Upper lobe of left lung (tissue), 6 donors: Measurements from ENCODE around the gene ZDHHC14. TPM values are rescaled to one million over a fixed set of nuclear protein-coding genes. Genes with fewer than 3 reads are reported as not detected.

ENCODE experiments used
- ATAC-seq, 2 donors: fragments of 200-7000 bp; cut with Tn5 transposase; one replicate each; pipeline ENCODE4 v1.9.1; 2022; ENCODE audit warnings: mild to moderate bottlenecking in 2 of 2, moderate library complexity in 2 of 2; ENCODE audit not compliant: low FRiP score in 2 of 2
- DNase-seq, 2 donors: peaks; one replicate each; pipeline ENCODE4 v3.0.0-alpha.2; 2019 to 2020
- H3K27ac ChIP-seq, 4 donors: fragments of 200-600 bp; sonication (generic); one replicate each; pipeline ENCODE4 v1.5.1; 2016 to 2019
- H3K27me3 ChIP-seq, 4 donors: fragments of 200-600 bp; sonication (generic); one replicate each; pipeline ENCODE4 v1.5.1; 2017 to 2019
- H3K36me3 ChIP-seq, 4 donors: fragments of 200-600 bp; sonication (generic); one replicate each; pipeline ENCODE4 v1.5.1; 2016 to 2019
- H3K4me1 ChIP-seq, 4 donors: fragments of 200-600 bp; sonication (generic); one replicate each; pipeline ENCODE4 v1.5.1; 2018 to 2019
- H3K4me3 ChIP-seq, 4 donors: fragments of 200-600 bp; sonication (generic); one replicate each; pipeline ENCODE4 v1.5.1; 2017 to 2019; ENCODE audit warnings: mild to moderate bottlenecking in 2 of 4, moderate library complexity in 1 of 4
- H3K9me3 ChIP-seq, 4 donors: fragments of 200-600 bp; sonication (generic); one replicate each; pipeline ENCODE4 v1.5.1; 2018 to 2019
- EP300 ChIP-seq, 4 donors: sonication (generic); formaldehyde crosslinking; IDR thresholded peaks; one replicate each; pipeline ENCODE4 v1.5.1; 2017; ENCODE audit warnings: antibody characterized with exemption in 4 of 4, control low read depth in 2 of 4
- POLR2A ChIP-seq, 4 donors: fragments of 450-650 bp; IDR thresholded peaks; one replicate each; pipeline ENCODE4 v1.5.1; 2016 to 2017; ENCODE audit warnings: antibody characterized with exemption in 4 of 4, mild to moderate bottlenecking in 2 of 4
- POLR2AphosphoS5 ChIP-seq, 2 donors: sonication (generic); formaldehyde crosslinking; IDR thresholded peaks; one replicate each; pipeline ENCODE4 v1.5.1; 2017; ENCODE audit warnings: antibody characterized with exemption in 2 of 2
- WGBS, 2 donors: methylation state at CpG; one replicate each; pipeline ENCODE4 v1.1.5; 2017 to 2018; 5-methylcytosine and 5-hydroxymethylcytosine counted together
- total RNA-seq, 6 donors: library from RNA; depleted of rRNA in 4 of 6; stranded (reverse); fragments of >200 nt in 4 of 6; gene quantifications; one replicate each; pipeline versions ENCODE4 v1.1.0 to v1.2.1, GENCODE V29; 2016 to 2021
- TF ChIP-seq, protein P1 (sequence below), 6 experiments: fragments of 450-650 bp in 4 of 6; fragments of 200-600 bp in 2 of 6; sonication (generic) in 2 of 6; IDR thresholded peaks; one replicate each; pipeline ENCODE4 v1.5.1; 2016 to 2019; ENCODE audit warnings: antibody characterized with exemption in 6 of 6
- donor health status: DM: no; HTN: no; CAD: no; lungs with moderate emphysema.
- donor health status: DM: no; HTN: yes; CAD: no; lungs with severe emphysema.

The ZDHHC14 gene
- total RNA-seq, 6 donors from 2014 or later: 5.3 to 16.5 (median 9.4) TPM

DNA sequence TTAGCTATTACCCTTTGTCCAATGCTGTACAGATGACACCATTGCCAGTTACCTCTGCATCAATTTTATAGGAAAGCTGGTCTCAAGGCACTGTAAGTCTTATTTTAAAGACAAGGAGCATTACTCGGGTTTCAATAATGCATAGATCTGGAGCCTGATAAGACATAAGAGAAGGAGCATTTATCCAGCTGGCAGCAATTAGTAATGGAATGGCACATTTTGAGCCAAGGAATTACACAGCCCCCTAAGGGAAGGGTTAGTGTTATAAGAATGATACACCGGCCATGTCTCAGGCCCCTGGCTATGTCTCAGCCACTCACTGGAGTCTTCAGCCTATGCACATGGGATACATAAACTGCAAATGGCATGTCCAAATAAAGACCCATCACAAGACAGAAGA, 34.6 kb upstream of the ZDHHC14 start:
- Histone ChIP-seq H3K27ac (no peak overlapping the region), H3K27me3 (no peaks in the 10 kb centered on the region), H3K4me3 (no peak overlapping the region), H3K4me1 (no peaks in the 10 kb centered on the region), H3K9me3 (peaks cover 0 to 5% (median 2%) of the 10 kb centered on the region in 4 donors), H3K36me3 (no peaks in the 10 kb centered on the region)
- TF ChIP-seq POLR2A (IDR thresholded peaks at IDR 0.05) (no peak), POLR2AphosphoS5 (IDR thresholded peaks at IDR 0.05) (no peak), EP300 (IDR thresholded peaks at IDR 0.05) (no peak)
- TF ChIP-seq, protein P1, sequence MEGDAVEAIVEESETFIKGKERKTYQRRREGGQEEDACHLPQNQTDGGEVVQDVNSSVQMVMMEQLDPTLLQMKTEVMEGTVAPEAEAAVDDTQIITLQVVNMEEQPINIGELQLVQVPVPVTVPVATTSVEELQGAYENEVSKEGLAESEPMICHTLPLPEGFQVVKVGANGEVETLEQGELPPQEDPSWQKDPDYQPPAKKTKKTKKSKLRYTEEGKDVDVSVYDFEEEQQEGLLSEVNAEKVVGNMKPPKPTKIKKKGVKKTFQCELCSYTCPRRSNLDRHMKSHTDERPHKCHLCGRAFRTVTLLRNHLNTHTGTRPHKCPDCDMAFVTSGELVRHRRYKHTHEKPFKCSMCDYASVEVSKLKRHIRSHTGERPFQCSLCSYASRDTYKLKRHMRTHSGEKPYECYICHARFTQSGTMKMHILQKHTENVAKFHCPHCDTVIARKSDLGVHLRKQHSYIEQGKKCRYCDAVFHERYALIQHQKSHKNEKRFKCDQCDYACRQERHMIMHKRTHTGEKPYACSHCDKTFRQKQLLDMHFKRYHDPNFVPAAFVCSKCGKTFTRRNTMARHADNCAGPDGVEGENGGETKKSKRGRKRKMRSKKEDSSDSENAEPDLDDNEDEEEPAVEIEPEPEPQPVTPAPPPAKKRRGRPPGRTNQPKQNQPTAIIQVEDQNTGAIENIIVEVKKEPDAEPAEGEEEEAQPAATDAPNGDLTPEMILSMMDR (IDR thresholded peaks at IDR 0.05): no peak
- DNase-seq (no peak), ATAC-seq (no peak)
- WGBS, 2 donors: 73 to 89% methylated on average over 2 of the region's 2 CpGs

DNA sequence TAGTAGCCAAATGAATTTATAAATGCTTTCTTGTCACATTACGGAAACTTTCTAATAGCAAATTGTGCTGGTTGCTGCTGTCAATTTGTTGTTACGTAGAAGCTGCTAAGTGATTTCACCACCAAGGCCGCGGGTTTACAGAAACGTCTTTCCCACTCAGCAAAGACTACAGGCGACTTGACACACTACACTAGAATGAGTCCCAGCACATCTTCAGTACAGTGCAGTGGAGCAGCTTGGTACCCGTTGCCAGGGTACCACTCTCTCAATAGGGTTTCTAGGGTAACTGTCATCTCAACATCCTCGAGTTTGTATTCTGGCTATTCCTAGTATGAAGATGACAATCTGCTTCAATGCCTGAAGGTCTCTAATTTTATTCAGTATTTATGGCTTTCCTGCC, 22.7 kb upstream of the ZDHHC14 start:
- 85 to 88% methylated on average over 8 of the region's 8 CpGs for WGBS, 2 donors
- DNase-seq (no peak), ATAC-seq (no peak)
- no peak overlapping the region for H3K27ac ChIP-seq
- no peaks in the 10 kb centered on the region for H3K4me1 ChIP-seq
- TF ChIP-seq, protein P1 (IDR thresholded peaks at IDR 0.05): no peak
- TF ChIP-seq POLR2A (IDR thresholded peaks at IDR 0.05): no peak
- TF ChIP-seq EP300 (IDR thresholded peaks at IDR 0.05): no peak
- TF ChIP-seq POLR2AphosphoS5 (IDR thresholded peaks at IDR 0.05): no peak
- no peaks in the 10 kb centered on the region for H3K36me3 ChIP-seq
- no peaks in the 10 kb centered on the region for H3K9me3 ChIP-seq
- no peak overlapping the region for H3K4me3 ChIP-seq
- no peaks in the 10 kb centered on the region for H3K27me3 ChIP-seq

DNA sequence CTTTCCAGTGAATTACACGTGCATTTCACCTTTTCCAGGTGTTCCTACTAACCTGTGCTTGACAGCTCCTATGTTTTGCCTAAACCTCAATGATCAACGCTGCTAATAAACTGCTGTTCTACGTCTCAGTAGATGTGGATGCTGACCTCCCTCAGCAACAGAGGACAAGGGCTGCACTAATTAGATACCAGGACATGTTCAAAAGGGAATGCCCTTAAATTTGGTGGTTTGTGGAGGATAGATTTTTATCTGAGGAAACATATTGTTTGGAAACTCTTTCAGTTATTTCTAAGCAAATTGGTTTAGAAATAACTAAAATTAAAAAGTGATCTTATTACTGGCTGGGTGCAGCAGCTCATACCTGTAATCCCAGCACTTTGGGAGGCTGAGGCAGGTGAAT, 19.1 kb upstream of the ZDHHC14 start:
- H3K36me3 ChIP-seq: no peaks in the 10 kb centered on the region
- no peak overlapping the region for H3K27ac ChIP-seq
- DNase-seq: no peak
- no peak for ATAC-seq
- 57 to 77% methylated on average over 3 of the region's 3 CpGs for WGBS, 2 donors
- H3K4me1 ChIP-seq: no peaks in the 10 kb centered on the region
- no peaks in the 10 kb centered on the region for H3K9me3 ChIP-seq
- TF ChIP-seq EP300 (IDR thresholded peaks at IDR 0.05): no peak
- no peak for TF ChIP-seq POLR2A (IDR thresholded peaks at IDR 0.05)
- TF ChIP-seq, protein P1 (IDR thresholded peaks at IDR 0.05): no peak
- no peak for TF ChIP-seq POLR2AphosphoS5 (IDR thresholded peaks at IDR 0.05)
- no peak overlapping the region for H3K4me3 ChIP-seq
- H3K27me3 ChIP-seq: no peaks in the 10 kb centered on the region

DNA sequence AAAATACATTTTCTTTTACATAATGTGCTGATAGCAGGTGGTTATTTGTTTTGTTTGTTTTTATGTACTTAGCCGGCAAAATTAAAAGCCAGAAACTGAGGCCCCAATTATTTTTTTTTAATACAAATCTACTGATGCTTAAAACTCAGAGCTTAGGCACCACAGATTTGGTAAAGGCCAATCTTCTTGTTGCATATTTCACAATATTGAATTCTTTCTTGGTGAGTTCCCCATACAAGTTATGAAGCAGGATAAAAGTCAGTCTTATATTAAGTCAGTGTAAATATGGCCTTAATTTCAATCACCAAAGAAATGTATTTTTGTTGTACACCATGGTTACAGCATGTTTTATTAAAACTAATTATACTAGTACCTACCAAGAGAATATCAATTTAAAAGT, 16.3 kb upstream of the ZDHHC14 start:
- Histone ChIP-seq H3K36me3 (no peaks in the 10 kb centered on the region), H3K9me3 (no peaks in the 10 kb centered on the region), H3K4me1 (no peaks in the 10 kb centered on the region), H3K4me3 (no peak overlapping the region), H3K27ac (no peak overlapping the region), H3K27me3 (no peaks in the 10 kb centered on the region)
- no peak for TF ChIP-seq POLR2AphosphoS5 (IDR thresholded peaks at IDR 0.05)
- TF ChIP-seq EP300 (IDR thresholded peaks at IDR 0.05): no peak
- 100% methylated on average over 1 of the region's 1 CpG for WGBS, 2 donors
- DNase-seq (no peak), ATAC-seq (no peak)

DNA sequence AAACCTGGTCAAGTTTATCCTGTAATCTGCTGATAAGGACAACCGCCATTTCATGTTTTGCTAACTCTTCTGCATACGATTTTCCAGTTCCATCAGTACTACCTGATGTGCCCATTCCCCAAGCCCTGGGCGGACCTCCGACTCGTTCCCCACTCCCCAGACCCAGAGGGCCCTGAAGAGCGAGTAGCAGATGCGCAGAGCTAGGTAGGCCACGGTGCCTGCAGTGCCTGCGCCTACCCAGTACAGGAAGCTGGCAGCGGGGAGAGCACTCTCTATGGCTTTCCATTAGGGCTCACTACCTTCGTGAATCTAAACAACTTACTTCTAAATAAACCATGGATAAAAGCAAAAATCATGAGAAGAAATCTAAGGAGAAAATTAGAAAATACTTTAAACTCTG, 14.3 kb upstream of the ZDHHC14 start:
- DNase-seq (peak in 1 of 2 donors; percentile 16), ATAC-seq (no peak)

More for the DNA sequence above, 14.3 kb upstream of the ZDHHC14 start:
- no peaks in the 10 kb centered on the region for H3K36me3 ChIP-seq
- no peaks in the 10 kb centered on the region for H3K4me1 ChIP-seq
- H3K9me3 ChIP-seq: no peaks in the 10 kb centered on the region
- H3K4me3 ChIP-seq: no peak overlapping the region
- H3K27ac ChIP-seq: no peak overlapping the region
- no peaks in the 10 kb centered on the region for H3K27me3 ChIP-seq
- 86 to 91% methylated on average over 11 of the region's 11 CpGs for WGBS, 2 donors
- TF ChIP-seq EP300 (IDR thresholded peaks at IDR 0.05) (no peak), POLR2AphosphoS5 (IDR thresholded peaks at IDR 0.05) (no peak), POLR2A (IDR thresholded peaks at IDR 0.05) (no peak)
- TF ChIP-seq, protein P1 (IDR thresholded peaks at IDR 0.05): no peak
